IMR-90 (cell line): Measurements from ENCODE around the gene RNF138.

ENCODE experiments used
- CEBPB ChIP-seq: IDR thresholded peaks from 2 replicates; pipeline ENCODE4 v1.6.1; 2012; ENCODE audit warnings: low read depth, low read length, improper control_type of control experiment
- CHD1 ChIP-seq: IDR thresholded peaks from 2 replicates; pipeline ENCODE4 v1.6.1; 2012; ENCODE audit warnings: low read depth, low read length, improper control_type of control experiment
- FOS ChIP-seq: fragments of 150-350 bp; IDR thresholded peaks from 2 replicates; pipeline ENCODE4 v1.6.1; 2016; ENCODE audit warnings: low read depth, low read length
- MAFK ChIP-seq: IDR thresholded peaks from 2 replicates; pipeline ENCODE4 v1.6.1; 2012; ENCODE audit warnings: low read depth, low read length, improper control_type of control experiment
- MXI1 ChIP-seq: IDR thresholded peaks from 2 replicates; pipeline ENCODE4 v1.6.1; 2012; ENCODE audit warnings: low read depth, mild to moderate bottlenecking, low read length, moderate library complexity, borderline replicate concordance
- POLR2A ChIP-seq: IDR thresholded peaks from 2 replicates; pipeline ENCODE4 v1.6.1; 2012; ENCODE audit warnings: mild to moderate bottlenecking, low read depth, low read length
- RAD21 ChIP-seq: IDR thresholded peaks from 2 replicates; pipeline ENCODE4 v1.6.1; 2012; ENCODE audit warnings: low read length, improper control_type of control experiment
- RCOR1 ChIP-seq: IDR thresholded peaks from 2 replicates; pipeline ENCODE4 v1.6.1; 2012; ENCODE audit warnings: mild to moderate bottlenecking, low read length, improper control_type of control experiment; ENCODE audit not compliant: insufficient replicate concordance
- RFX5 ChIP-seq: IDR thresholded peaks from 2 replicates; pipeline ENCODE4 v1.8.0; 2012; ENCODE audit warnings: low read depth, mild to moderate bottlenecking, low read length, moderate library complexity
- SMC3 ChIP-seq: fragments of 150-350 bp; IDR thresholded peaks from 2 replicates; pipeline ENCODE4 v1.6.1; 2016; ENCODE audit warnings: low read depth, mild to moderate bottlenecking, antibody characterized with exemption, low read length, moderate library complexity
- USF2 ChIP-seq: fragments of 150-350 bp; IDR thresholded peaks from 2 replicates; pipeline ENCODE4 v1.6.1; 2017; ENCODE audit warnings: mild to moderate bottlenecking, antibody characterized with exemption, low read length, low read depth
- TF ChIP-seq, protein P1 (sequence below): conservative IDR thresholded peaks from 2 replicates; pipeline ENCODE4 v1.5.1; 2012; ENCODE audit warnings: mild to moderate bottlenecking, low read depth, low read length, improper control_type of control experiment

DNA sequence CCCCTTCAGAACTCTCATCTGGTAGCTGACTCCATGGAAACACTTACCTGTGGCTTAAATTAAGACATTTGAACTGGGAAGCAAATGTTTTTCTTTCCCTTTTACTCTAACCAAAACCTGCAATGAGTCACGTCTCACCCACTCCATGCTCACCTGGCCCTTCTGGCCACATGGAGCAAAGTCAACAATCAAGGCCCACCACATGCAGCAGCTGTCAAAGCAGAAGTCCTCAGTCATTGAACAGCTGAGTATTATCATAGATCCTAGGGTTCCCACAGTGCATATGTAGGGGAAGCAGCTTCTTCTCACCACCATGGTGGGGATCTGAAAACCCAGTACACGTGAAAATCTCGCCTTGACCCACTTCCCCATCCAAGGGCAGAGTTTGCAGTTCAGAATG, 85.9 kb downstream of the RNF138 start:
- TF ChIP-seq FOS (no peak), RCOR1 (no peak), POLR2A (no peak), MAFK (no peak), RAD21 (no peak), MXI1 (no peak), CHD1 (no peak), RFX5 (no peak), SMC3 (no peak), CEBPB (no peak), USF2 (no peak)
- TF ChIP-seq, protein P1, sequence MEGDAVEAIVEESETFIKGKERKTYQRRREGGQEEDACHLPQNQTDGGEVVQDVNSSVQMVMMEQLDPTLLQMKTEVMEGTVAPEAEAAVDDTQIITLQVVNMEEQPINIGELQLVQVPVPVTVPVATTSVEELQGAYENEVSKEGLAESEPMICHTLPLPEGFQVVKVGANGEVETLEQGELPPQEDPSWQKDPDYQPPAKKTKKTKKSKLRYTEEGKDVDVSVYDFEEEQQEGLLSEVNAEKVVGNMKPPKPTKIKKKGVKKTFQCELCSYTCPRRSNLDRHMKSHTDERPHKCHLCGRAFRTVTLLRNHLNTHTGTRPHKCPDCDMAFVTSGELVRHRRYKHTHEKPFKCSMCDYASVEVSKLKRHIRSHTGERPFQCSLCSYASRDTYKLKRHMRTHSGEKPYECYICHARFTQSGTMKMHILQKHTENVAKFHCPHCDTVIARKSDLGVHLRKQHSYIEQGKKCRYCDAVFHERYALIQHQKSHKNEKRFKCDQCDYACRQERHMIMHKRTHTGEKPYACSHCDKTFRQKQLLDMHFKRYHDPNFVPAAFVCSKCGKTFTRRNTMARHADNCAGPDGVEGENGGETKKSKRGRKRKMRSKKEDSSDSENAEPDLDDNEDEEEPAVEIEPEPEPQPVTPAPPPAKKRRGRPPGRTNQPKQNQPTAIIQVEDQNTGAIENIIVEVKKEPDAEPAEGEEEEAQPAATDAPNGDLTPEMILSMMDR, result no peak
